Measurements from ENCODE around the gene ALAS1. TPM values are rescaled to one million over a fixed set of nuclear protein-coding genes. Genes with fewer than 3 reads are reported as not detected.

ALAS1 gene
- total and polyA plus RNA-seq, 9 of the 15 experiments (the other 6 are each of a cell fraction or from before 2014, with no cell fraction given) = 21.4 to 49.5 (median 34.4) TPM

DNA sequence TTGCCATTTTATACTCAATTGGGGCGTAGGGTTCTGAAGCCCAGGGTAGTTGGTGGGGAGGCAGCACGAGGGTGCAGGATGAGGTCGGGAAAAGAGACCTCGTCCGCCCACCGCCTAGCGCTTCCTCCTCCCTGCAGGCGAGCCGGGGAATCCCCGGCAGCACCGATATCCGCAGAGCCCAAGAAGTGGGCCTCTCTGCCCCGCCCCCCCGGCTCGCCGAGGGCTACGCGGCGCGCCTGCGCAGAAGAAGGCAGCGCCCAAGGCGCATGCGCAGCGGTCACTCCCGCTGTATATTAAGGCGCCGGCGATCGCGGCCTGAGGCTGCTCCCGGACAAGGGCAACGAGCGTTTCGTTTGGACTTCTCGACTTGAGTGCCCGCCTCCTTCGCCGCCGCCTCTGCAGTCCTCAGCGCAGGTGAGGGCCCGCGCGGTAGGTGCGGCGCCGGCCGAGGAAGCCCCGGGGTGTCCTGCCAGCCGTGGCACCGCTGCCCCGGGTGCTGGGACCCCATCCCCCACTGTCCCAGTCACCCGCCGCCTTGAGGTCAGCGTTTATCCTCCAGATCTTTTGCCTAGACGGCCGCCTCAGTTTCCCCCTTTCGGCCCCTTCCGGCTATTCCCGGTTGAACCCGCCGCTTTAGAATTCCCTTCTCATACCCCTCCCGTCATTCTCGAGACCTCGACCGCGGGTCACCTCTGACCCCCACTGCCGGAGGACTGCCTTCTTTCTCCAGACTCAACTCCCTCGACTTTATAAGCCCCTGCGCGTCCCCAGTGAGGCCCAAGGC, at the start of gene ALAS1 (continued):
- TF ChIP-seq YY1 (IDR thresholded peaks at IDR 0.05; ENCODE audit: borderline replicate concordance in 1 of 3, control insufficient read depth in 1 of 3, extremely low read depth in 1 of 3, insufficient read depth in 3 of 3, insufficient read length in 1 of 3, insufficient replicate concordance in 2 of 3, low read depth in 1 of 3, low read length in 2 of 3) = peak in 1 of 3 experiments; percentile 31
- TF ChIP-seq, protein P1, sequence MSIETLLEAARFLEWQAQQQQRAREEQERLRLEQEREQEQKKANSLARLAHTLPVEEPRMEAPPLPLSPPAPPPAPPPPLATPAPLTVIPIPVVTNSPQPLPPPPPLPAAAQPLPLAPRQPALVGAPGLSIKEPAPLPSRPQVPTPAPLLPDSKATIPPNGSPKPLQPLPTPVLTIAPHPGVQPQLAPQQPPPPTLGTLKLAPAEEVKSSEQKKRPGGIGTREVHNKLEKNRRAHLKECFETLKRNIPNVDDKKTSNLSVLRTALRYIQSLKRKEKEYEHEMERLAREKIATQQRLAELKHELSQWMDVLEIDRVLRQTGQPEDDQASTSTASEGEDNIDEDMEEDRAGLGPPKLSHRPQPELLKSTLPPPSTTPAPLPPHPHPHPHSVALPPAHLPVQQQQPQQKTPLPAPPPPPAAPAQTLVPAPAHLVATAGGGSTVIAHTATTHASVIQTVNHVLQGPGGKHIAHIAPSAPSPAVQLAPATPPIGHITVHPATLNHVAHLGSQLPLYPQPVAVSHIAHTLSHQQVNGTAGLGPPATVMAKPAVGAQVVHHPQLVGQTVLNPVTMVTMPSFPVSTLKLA (conservative IDR thresholded peaks at IDR 0.05) = peak in 1 of 2 experiments; percentile 50; a peak in 2 of 4 replicates
- TF ChIP-seq PPARD (CRISPR knock-in tag; IDR thresholded peaks at IDR 0.05) = no peak
- peak; percentile 27; the same call in 1 of the 2 replicates for TF ChIP-seq HIVEP1 (CRISPR knock-in tag; IDR thresholded peaks at IDR 0.05)
- TF ChIP-seq KLF13 (tag; IDR thresholded peaks at IDR 0.05; ENCODE audit: borderline replicate concordance, low read depth) = peak; percentile 74
- peak; percentile 63; the same call in 1 of the 2 replicates for TF ChIP-seq MTA3 (IDR thresholded peaks at IDR 0.05; ENCODE audit: borderline replicate concordance)
- TF ChIP-seq, protein P2, sequence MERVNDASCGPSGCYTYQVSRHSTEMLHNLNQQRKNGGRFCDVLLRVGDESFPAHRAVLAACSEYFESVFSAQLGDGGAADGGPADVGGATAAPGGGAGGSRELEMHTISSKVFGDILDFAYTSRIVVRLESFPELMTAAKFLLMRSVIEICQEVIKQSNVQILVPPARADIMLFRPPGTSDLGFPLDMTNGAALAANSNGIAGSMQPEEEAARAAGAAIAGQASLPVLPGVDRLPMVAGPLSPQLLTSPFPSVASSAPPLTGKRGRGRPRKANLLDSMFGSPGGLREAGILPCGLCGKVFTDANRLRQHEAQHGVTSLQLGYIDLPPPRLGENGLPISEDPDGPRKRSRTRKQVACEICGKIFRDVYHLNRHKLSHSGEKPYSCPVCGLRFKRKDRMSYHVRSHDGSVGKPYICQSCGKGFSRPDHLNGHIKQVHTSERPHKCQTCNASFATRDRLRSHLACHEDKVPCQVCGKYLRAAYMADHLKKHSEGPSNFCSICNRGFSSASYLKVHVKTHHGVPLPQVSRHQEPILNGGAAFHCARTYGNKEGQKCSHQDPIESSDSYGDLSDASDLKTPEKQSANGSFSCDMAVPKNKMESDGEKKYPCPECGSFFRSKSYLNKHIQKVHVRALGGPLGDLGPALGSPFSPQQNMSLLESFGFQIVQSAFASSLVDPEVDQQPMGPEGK (CRISPR knock-in tag; IDR thresholded peaks at IDR 0.05; ENCODE audit: borderline replicate concordance) = no peak
- peak; percentile 93 for TF ChIP-seq RBFOX2 (IDR thresholded peaks at IDR 0.05; ENCODE audit: low read depth, low read length)
- peak; percentile 39 to 82; a peak in 3 of 4 replicates for TF ChIP-seq MAZ (CRISPR knock-in tag; conservative IDR thresholded peaks at IDR 0.05 in 1 of 2, IDR thresholded peaks at IDR 0.05 in 1 of 2)
- TF ChIP-seq, protein P3, sequence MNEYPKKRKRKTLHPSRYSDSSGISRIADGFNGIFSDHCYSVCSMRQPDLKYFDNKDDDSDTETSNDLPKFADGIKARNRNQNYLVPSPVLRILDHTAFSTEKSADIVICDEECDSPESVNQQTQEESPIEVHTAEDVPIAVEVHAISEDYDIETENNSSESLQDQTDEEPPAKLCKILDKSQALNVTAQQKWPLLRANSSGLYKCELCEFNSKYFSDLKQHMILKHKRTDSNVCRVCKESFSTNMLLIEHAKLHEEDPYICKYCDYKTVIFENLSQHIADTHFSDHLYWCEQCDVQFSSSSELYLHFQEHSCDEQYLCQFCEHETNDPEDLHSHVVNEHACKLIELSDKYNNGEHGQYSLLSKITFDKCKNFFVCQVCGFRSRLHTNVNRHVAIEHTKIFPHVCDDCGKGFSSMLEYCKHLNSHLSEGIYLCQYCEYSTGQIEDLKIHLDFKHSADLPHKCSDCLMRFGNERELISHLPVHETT (CRISPR knock-in tag; conservative IDR thresholded peaks at IDR 0.05 in 1 of 2, IDR thresholded peaks at IDR 0.05 in 1 of 2) = peak in 1 of 2 experiments; percentile 35; a peak in 1 of 4 replicates
- TF ChIP-seq POU5F1 (IDR thresholded peaks at IDR 0.05; ENCODE audit: borderline replicate concordance, low read depth, low read length, partially characterized antibody) = peak; percentile 77
- peak; percentile 57; the same call in 1 of the 2 replicates for TF ChIP-seq NR2C1 (IDR thresholded peaks at IDR 0.05)
- peak; percentile 55 for TF ChIP-seq NR2C1 (tag; IDR thresholded peaks at IDR 0.05)
- peak; percentile 78 for TF ChIP-seq KDM5B (IDR thresholded peaks at IDR 0.05; ENCODE audit: insufficient replicate concordance, low read depth, low read length)

Measured in K562 (cell line).